GM13976 (cell line): ENCODE data around the gene FKBP2.
A peak's percentile ranks its signal among the peaks of the same experiment; 100 is the strongest.

Source experiments
- DNase-seq: peaks from one replicate; pipeline ENCODE4 v3.0.0; 2012; ENCODE audit warnings: low spot score
- CTCF ChIP-seq: IDR thresholded peaks from 2 replicates; pipeline ENCODE4 v1.5.1; 2012; ENCODE audit warnings: borderline replicate concordance, mild to moderate bottlenecking; ENCODE audit not compliant: insufficient read depth; ENCODE audit errors: extremely low read depth, missing control alignments, control extremely low read depth
- in situ Hi-C: fragments of 300-500 bp; cut with MboI; formaldehyde crosslinking; loops from one replicate; pipeline ENCODE4 v1.12.0; 2022; ENCODE audit warnings: low sequenced_read_pairs, mixed read lengths, inconsistent platforms; ENCODE audit not compliant: unreplicated experiment

Gene FKBP2

GRCh38 chr11:64278576-64279190, 37.8 kb downstream of the FKBP2 start:
- in situ Hi-C loops: loop anchor here (25.0 kb wide), 1 partner anchor 291 kb away; the partner anchor contains the start of gene OTUB1
- no peak for DNase-seq
- no peak for TF ChIP-seq CTCF

- no peak for DNase-seq
- no peak for TF ChIP-seq CTCF
- in situ Hi-C loops: loop anchor here (25.0 kb wide), 1 partner anchor 295 kb away; the partner anchor contains the start of gene OTUB1
Measured at GRCh38 chr11:64281957-64282770, 41.3 kb downstream of the FKBP2 start.

- no peak for TF ChIP-seq CTCF
- in situ Hi-C loops: loop anchor here (25.0 kb wide), 1 partner anchor 296 kb away; the partner anchor contains the start of gene OTUB1
Measured at GRCh38 chr11:64283092-64283491, 42.2 kb downstream of the FKBP2 start.

GRCh38 chr11:64284048-64284961, 43.4 kb downstream of the FKBP2 start, which contains the start of gene BAD:
Gene BAD (minus strand): TSS chr11:64284665. CDS start chr11:64284368, 297 bp downstream.
- in situ Hi-C loops: loop anchor here (25.0 kb wide), 1 partner anchor 297 kb away; the partner anchor contains the start of gene OTUB1
- DNase-seq: peak; percentile 99
- no peak for TF ChIP-seq CTCF

More at GRCh38 chr11:64283092-64283491, 42.2 kb downstream of the FKBP2 start:
- no peak for DNase-seq

- in situ Hi-C loops: loop anchor here (25.0 kb wide), 1 partner anchor 298 kb away; the partner anchor contains the start of gene OTUB1
- peak; percentile 95 for DNase-seq
- no peak for TF ChIP-seq CTCF
Measured at GRCh38 chr11:64284962-64285884, 44.3 kb downstream of the FKBP2 start, which contains the start of gene GPR137. Gene GPR137 (plus strand): TSS chr11:64285848. CDS start chr11:64286525, 677 bp downstream.
